ENCODE measurements around the gene EBF4. TPM values are rescaled to one million over a fixed set of nuclear protein-coding genes. Genes with fewer than 3 reads are reported as not detected.
A peak's percentile ranks its signal among the peaks of the same experiment; 100 is the strongest.

The EBF4 gene
- total RNA-seq, 1 donor from 2014 or later: 11.4 TPM

GRCh38 chr20:2799271-2799670 is 106.7 kb downstream of the EBF4 start:
- TF ChIP-seq CTCF (IDR thresholded peaks at IDR 0.05): no peak
- no peak overlapping the region for H3K27ac Mint-ChIP-seq (ENCODE audit: unreplicated experiment)
- H3K4me1 Mint-ChIP-seq (ENCODE audit: low read depth): peaks cover 16% of the 10 kb centered on the region
- peak overlapping the region; percentile 87 for H3K4me3 Mint-ChIP-seq (ENCODE audit: unreplicated experiment)
- DNase-seq (ENCODE audit: low spot score): no peak
- H3K9me3 Mint-ChIP-seq (ENCODE audit: low read depth): no peaks in the 10 kb centered on the region
- peaks cover 32% of the 10 kb centered on the region for H3K27me3 Mint-ChIP-seq (ENCODE audit: low read depth)
- H3K36me3 Mint-ChIP-seq (ENCODE audit: low read depth): peaks cover 3% of the 10 kb centered on the region

GRCh38 chr20:2799688-2800520 is 107.3 kb downstream of the EBF4 start:
- Mint-ChIP-seq H3K4me1 (ENCODE audit: low read depth) (peaks cover 16% of the 10 kb centered on the region), H3K27me3 (ENCODE audit: low read depth) (peaks cover 32% of the 10 kb centered on the region), H3K4me3 (ENCODE audit: unreplicated experiment) (peak overlapping the region; percentile 87), H3K9me3 (ENCODE audit: low read depth) (no peaks in the 10 kb centered on the region), H3K27ac (ENCODE audit: unreplicated experiment) (peak overlapping the region; percentile 3), H3K36me3 (ENCODE audit: low read depth) (peaks cover 3% of the 10 kb centered on the region)
- no peak for DNase-seq (ENCODE audit: low spot score)
- TF ChIP-seq CTCF (IDR thresholded peaks at IDR 0.05): no peak

GRCh38 chr20:2800521-2801285 is 108.1 kb downstream of the EBF4 start, which contains the start of gene CPXM1:
Gene CPXM1, minus strand, starts transcription at chr20:2800627. Its CDS starts 55 bp downstream, at chr20:2800572.
- H3K4me1 Mint-ChIP-seq (ENCODE audit: low read depth): peaks cover 16% of the 10 kb centered on the region
- no peak for DNase-seq (ENCODE audit: low spot score)
- peak within 1 kb of the TSS; percentile 12 for H3K27ac Mint-ChIP-seq (ENCODE audit: unreplicated experiment)
- H3K27me3 Mint-ChIP-seq (ENCODE audit: low read depth): peaks cover 32% of the 10 kb centered on the region
- peaks cover 3% of the 10 kb centered on the region for H3K36me3 Mint-ChIP-seq (ENCODE audit: low read depth)
- H3K4me3 Mint-ChIP-seq (ENCODE audit: unreplicated experiment): peak within 1 kb of the TSS; percentile 87
- peak; percentile 39 for TF ChIP-seq CTCF (IDR thresholded peaks at IDR 0.05)
- H3K9me3 Mint-ChIP-seq (ENCODE audit: low read depth): no peaks in the 10 kb centered on the region

GRCh38 chr20:2801286-2801728 is 108.7 kb downstream of the EBF4 start:
- no peak for TF ChIP-seq CTCF (IDR thresholded peaks at IDR 0.05)
- peaks cover 3% of the 10 kb centered on the region for H3K36me3 Mint-ChIP-seq (ENCODE audit: low read depth)
- DNase-seq (ENCODE audit: low spot score): no peak
- H3K27ac Mint-ChIP-seq (ENCODE audit: unreplicated experiment): no peak overlapping the region
- H3K4me3 Mint-ChIP-seq (ENCODE audit: unreplicated experiment): peak overlapping the region; percentile 67
- peaks cover 21% of the 10 kb centered on the region for H3K4me1 Mint-ChIP-seq (ENCODE audit: low read depth)
- H3K27me3 Mint-ChIP-seq (ENCODE audit: low read depth): peaks cover 36% of the 10 kb centered on the region
- H3K9me3 Mint-ChIP-seq (ENCODE audit: low read depth): no peaks in the 10 kb centered on the region
